ENCODE results near the gene MLH3.

Gene MLH3

DNA sequence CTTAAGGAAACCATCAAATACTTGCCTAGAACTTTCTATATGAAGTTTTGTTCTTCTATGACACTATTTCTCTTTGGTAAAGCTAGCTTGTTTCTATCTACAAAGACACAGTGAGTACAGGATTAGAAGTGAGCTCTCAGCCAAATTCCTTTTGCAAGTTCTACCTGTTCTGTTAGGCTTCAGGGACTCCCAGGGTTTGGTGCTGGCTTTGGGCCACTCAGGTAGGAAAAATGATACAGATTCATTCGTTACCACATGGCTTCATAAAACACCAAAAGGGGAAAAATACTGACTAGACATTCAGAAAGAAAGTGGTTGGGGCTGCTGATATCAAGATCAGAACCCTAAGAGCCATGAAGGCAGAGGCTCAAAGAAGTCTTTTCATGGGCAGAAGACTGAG lies 32.0 kb upstream of the MLH3 start:
- in situ Hi-C loops (cut with MboI; ENCODE audit: low sequenced_read_pairs, unreplicated experiment), result no loop called here
- TF ChIP-seq, protein P1, sequence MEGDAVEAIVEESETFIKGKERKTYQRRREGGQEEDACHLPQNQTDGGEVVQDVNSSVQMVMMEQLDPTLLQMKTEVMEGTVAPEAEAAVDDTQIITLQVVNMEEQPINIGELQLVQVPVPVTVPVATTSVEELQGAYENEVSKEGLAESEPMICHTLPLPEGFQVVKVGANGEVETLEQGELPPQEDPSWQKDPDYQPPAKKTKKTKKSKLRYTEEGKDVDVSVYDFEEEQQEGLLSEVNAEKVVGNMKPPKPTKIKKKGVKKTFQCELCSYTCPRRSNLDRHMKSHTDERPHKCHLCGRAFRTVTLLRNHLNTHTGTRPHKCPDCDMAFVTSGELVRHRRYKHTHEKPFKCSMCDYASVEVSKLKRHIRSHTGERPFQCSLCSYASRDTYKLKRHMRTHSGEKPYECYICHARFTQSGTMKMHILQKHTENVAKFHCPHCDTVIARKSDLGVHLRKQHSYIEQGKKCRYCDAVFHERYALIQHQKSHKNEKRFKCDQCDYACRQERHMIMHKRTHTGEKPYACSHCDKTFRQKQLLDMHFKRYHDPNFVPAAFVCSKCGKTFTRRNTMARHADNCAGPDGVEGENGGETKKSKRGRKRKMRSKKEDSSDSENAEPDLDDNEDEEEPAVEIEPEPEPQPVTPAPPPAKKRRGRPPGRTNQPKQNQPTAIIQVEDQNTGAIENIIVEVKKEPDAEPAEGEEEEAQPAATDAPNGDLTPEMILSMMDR (IDR thresholded peaks at IDR 0.05; ENCODE audit: borderline replicate concordance, control extremely low read depth, extremely low read depth, insufficient read depth, missing control alignments), result no peak
- no peak for DNase-seq (ENCODE audit: low spot score)

DNA sequence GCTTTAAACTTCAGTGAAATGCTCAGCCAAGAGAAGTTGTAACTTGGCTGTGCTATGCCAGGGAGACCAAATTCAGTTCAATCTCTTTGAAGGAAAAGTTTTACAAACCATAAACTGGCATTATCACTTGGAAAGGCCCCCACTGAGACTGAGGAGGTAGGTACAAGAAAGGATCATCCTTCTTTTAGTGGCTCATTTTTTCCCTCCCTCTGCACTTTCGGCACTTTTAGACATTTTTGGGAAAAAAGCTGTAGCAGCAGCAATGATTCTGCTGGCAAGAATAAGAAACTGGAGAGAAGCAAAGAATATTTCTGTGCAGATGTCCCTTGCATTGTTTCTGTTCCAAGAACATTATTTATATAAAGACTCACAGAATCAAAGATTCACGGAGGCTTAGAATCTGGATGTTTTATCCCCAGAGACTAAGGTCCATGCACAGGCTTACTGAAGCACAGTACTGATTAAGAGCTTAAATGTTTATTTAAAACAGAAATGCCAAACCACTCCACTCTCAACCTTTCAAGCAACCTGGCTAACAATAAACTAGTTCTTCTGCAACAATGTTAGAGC lies 30.5 kb upstream of the MLH3 start:
- DNase-seq (ENCODE audit: low spot score), result no peak
- TF ChIP-seq, protein P1 (IDR thresholded peaks at IDR 0.05; ENCODE audit: borderline replicate concordance, control extremely low read depth, extremely low read depth, insufficient read depth, missing control alignments), result no peak

DNA sequence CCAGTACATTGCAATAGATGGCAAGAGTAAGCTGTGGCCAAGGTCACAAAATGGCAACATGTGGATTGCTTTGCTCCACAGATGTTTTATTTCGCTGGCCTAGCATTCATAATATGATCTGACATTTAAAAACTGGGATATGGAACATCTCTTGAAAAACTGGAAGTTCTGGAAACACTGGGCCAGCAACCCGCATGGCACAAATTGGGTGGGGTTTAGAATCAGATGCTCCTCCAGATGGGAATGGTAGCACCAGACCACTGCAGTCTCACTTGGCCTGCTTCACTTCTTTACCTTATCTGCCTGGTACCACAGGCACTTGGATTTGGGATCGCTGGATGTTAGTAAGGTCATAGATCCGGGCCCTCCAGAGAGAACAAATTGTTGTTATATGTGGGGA lies 28.3 kb upstream of the MLH3 start:
- no peak for DNase-seq (ENCODE audit: low spot score)
- TF ChIP-seq, protein P1 (IDR thresholded peaks at IDR 0.05; ENCODE audit: borderline replicate concordance, control extremely low read depth, extremely low read depth, insufficient read depth, missing control alignments), result no peak
- in situ Hi-C loops (cut with MboI; ENCODE audit: low sequenced_read_pairs, unreplicated experiment), result no loop called here

More for the DNA sequence above, 30.5 kb upstream of the MLH3 start:
- in situ Hi-C loops (cut with MboI; ENCODE audit: low sequenced_read_pairs, unreplicated experiment), result no loop called here

DNA sequence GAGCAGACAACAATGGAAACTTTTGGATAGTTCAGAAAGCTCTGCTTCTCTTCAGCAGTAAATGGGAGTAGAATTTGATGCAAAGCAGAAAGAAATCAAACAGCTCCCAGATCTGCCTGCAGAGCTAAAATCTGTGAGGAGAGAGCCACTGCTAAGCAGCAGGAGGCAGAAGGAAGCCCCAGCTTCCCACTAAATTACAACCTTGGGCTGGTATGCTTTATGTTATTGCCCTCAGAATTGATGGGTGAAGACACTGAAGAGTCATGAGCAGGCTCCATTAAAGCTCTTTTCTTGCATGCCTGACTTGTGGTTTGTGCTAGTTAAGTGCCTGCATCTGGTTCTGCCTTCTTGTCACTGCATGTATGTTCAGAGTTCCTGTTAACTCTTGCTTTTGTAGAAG lies 26.5 kb upstream of the MLH3 start:
- in situ Hi-C loops (cut with MboI; ENCODE audit: low sequenced_read_pairs, unreplicated experiment), result no loop called here
- DNase-seq (ENCODE audit: low spot score), result no peak
- TF ChIP-seq, protein P1 (IDR thresholded peaks at IDR 0.05; ENCODE audit: borderline replicate concordance, control extremely low read depth, extremely low read depth, insufficient read depth, missing control alignments), result no peak

DNA sequence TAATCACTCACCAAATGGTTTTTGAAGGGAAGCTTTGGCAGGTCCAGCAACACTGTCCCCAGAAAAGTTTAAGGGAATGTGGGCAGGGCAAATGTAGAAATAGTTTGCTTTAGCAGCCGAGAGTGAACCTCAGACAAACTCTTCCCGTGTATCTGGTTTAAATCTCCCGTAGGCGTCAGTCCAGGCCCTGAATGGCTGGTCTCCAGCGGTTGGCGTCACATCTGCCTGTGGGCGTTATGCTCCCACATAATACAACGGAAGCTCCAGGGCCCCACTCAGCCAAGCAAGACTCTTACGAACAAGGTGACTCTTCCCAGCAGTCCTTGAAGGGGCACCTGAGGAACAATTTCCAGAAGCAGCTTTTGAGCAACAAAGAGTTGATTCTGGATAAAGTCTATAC lies 19.1 kb upstream of the MLH3 start:
- no peak for DNase-seq (ENCODE audit: low spot score)
- TF ChIP-seq, protein P1 (IDR thresholded peaks at IDR 0.05; ENCODE audit: borderline replicate concordance, control extremely low read depth, extremely low read depth, insufficient read depth, missing control alignments), result no peak
- in situ Hi-C loops (cut with MboI; ENCODE audit: low sequenced_read_pairs, unreplicated experiment), result no loop called here

DNA sequence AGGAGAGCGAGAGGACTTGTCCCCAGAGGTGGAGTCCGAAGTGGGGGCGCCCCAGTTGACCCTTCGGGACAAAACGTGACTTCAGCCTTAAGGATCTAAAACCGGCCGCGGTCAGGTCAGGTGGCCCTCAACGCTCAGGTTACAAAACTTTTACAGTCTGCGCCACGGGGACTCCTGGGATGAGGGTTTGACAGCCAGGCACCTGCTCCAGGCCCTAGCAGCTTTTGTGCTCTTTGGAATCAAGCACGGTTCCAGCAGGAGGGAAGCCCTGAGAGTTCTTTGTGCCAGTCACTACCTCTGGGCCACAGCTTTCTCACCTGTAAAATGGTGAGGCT lies 18.5 kb upstream of the MLH3 start:
- DNase-seq (ENCODE audit: low spot score), result no peak
- in situ Hi-C loops (cut with MboI; ENCODE audit: low sequenced_read_pairs, unreplicated experiment), result no loop called here
- TF ChIP-seq, protein P1 (IDR thresholded peaks at IDR 0.05; ENCODE audit: borderline replicate concordance, control extremely low read depth, extremely low read depth, insufficient read depth, missing control alignments), result no peak
